ACC112 (cell line): ENCODE data around the gene GPR27.
A peak's percentile ranks its signal among the peaks of the same experiment; 100 is the strongest.

Experiments used
- H2AFZ ChIP-seq: fragments of 200-600 bp; sonication (generic); one replicate; pipeline ENCODE4 v1.6.0; 2017; ENCODE audit warnings: antibody characterized with exemption, low read length; ENCODE audit not compliant: unreplicated experiment
- H3K27ac ChIP-seq: fragments of 200-600 bp; sonication (generic); 2 replicates; pipeline ENCODE4 v1.5.1; 2014; ENCODE audit warnings: low read depth, mild to moderate bottlenecking, antibody characterized with exemption, low read length, moderate library complexity
- H3K27me3 ChIP-seq: fragments of 200-600 bp; sonication (generic); 2 replicates; pipeline ENCODE4 v1.6.1; 2014; ENCODE audit warnings: mild to moderate bottlenecking, antibody characterized with exemption, low read length, moderate library complexity, mixed read lengths; ENCODE audit not compliant: insufficient read depth
- H3K36me3 ChIP-seq: fragments of 200-600 bp; sonication (generic); 2 replicates; pipeline ENCODE4 v1.6.1; 2016; ENCODE audit warnings: mild to moderate bottlenecking, antibody characterized with exemption, low read length, moderate library complexity, mixed read lengths; ENCODE audit not compliant: insufficient read depth
- H3K4me1 ChIP-seq: fragments of 200-600 bp; sonication (generic); one replicate; pipeline ENCODE4 v1.6.1; 2016; ENCODE audit warnings: low read length, mixed read lengths; ENCODE audit not compliant: insufficient read depth, unreplicated experiment, control insufficient read depth
- H3K4me3 ChIP-seq: fragments of 200-600 bp; sonication (generic); 2 replicates; pipeline ENCODE4 v1.5.1; 2014; ENCODE audit warnings: mild to moderate bottlenecking, low read depth, low read length
- H3K79me2 ChIP-seq: fragments of 200-600 bp; sonication (generic); one replicate; pipeline ENCODE4 v1.6.0; 2016; ENCODE audit warnings: low read length; ENCODE audit not compliant: control insufficient read depth, unreplicated experiment, insufficient read depth

Gene GPR27

DNA sequence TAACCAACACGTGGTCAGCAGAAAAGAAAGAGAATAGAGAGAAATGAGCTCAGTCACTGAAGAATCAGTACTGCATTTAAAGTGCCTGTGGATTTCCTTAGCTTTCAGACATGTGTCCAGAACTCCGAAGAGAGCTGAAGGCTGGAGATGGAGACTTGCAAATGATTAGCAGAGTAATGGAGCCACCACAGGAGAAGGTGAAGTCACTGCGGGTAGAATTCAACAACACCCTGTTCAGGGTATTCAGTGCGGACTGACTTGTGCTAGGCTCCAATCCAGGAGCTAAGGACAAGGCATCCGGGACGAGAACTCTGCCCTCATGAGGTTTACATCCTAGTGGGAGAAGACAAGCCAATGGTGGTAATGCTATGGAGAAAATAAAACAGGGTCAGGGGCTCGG, 32.7 kb upstream of the GPR27 start:
- no peak overlapping the region for H2AFZ ChIP-seq
- H3K27ac ChIP-seq = no peak overlapping the region
- H3K4me3 ChIP-seq = no peak overlapping the region
- no peaks in the 10 kb centered on the region for H3K79me2 ChIP-seq
- H3K27me3 ChIP-seq = peaks cover 59% of the 10 kb centered on the region
- H3K36me3 ChIP-seq = no peaks in the 10 kb centered on the region
- peaks cover 3% of the 10 kb centered on the region for H3K4me1 ChIP-seq

DNA sequence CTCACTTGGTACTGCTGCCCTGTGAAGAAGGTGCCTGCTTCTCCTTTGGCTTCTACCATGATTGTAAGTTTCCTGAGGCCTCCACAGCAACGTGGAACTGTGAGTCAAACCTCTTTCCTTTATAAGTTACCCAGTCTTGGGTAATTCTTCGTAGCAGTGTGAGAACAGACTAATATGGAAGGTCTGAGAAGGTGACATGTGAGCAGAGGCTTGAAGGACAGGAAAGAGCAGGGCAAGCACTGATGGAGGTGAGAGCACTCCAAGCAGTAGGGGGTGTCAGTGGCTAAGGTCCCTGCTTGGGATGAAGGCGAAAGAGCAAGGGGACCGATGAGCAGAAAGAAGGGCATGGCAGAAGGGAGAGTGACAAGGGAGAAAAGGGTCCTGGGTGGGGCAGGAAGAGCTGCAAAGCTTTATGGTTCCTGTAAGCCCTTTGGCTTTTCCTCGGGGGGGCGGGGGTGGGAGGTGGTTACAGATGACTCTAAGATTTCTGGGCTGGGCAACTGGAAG, 32.0 kb upstream of the GPR27 start:
- Histone ChIP-seq H3K79me2 (no peaks in the 10 kb centered on the region), H3K4me3 (no peak overlapping the region), H3K27me3 (peaks cover 66% of the 10 kb centered on the region), H2AFZ (no peak overlapping the region), H3K36me3 (no peaks in the 10 kb centered on the region), H3K27ac (no peak overlapping the region), H3K4me1 (peaks cover 3% of the 10 kb centered on the region)

DNA sequence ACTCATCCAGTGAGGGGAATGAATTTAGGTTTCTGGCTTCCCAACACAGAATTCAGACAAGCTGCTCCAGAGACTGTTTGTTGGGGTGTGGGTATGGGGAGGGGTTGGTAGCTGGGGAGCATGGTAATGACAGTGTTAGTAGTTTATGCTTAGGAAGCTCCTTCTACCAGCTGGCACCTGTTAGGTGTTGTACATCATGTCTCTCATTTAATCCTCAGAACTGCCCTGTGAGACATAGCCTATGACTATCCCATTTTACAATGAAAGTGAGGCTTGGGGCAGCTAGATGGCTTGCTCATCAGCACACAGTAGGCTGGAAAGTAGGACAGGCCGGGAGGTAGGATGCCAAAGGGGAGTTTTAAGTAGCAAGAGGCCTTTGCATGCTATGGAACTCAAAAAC, 31.0 kb upstream of the GPR27 start:
- Histone ChIP-seq H3K27ac (no peak overlapping the region), H3K79me2 (no peaks in the 10 kb centered on the region), H3K4me1 (peaks cover 3% of the 10 kb centered on the region), H3K27me3 (peaks cover 70% of the 10 kb centered on the region), H3K36me3 (no peaks in the 10 kb centered on the region), H2AFZ (no peak overlapping the region), H3K4me3 (no peak overlapping the region)

DNA sequence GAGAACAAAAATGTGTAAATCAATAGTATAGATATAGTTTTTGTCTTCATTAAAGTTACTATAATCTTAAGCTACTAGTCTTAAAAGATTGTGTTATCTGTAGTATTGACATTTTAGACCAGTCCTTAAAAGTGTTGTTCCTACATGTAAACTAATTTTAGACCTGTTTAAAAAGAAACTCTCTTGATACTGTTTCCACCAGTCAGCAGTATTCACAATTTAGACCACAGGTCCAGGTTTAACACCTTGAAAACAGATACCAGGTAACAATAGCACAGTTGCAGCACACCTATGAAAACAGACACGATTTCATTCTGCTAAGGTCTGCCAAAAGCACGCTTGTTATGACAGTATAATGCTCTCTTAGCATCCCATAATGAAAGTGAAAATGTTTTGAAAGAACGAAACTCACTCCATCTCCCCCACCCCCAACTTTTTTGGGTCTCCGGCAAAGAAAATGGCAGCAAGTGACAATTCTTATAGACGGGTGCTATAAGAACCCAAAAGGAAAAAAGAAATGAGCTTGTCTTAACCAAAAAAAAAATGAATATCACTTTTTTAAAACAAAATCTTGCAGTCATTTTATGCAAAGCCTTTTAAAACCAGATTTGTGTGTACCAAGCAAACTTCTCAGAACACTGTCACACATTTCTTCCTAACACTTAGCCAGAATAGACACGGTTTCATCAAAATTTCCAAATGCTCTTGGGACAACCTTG, 30.0 kb upstream of the GPR27 start:
- Histone ChIP-seq H3K27me3 (peaks cover 69% of the 10 kb centered on the region), H3K79me2 (no peaks in the 10 kb centered on the region), H2AFZ (no peak overlapping the region), H3K36me3 (no peaks in the 10 kb centered on the region), H3K4me3 (peak overlapping the region; percentile 88), H3K27ac (no peak overlapping the region), H3K4me1 (peaks cover 3% of the 10 kb centered on the region)

DNA sequence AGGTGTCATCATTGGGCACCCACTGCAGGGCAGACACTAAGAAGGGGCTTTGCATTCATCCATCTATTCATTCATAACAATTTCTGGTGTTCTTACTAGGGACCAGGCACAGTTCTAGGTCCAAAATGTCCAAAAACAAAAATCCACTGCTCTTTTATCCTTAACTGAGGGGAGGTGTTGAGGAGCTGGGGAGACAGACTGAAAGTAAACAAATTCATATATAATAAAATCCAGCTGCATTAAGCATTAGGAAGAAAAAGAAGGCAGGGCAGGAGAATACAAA, 29.5 kb upstream of the GPR27 start:
- peaks cover 64% of the 10 kb centered on the region for H3K27me3 ChIP-seq
- H2AFZ ChIP-seq = no peak overlapping the region
- peak overlapping the region; percentile 88 for H3K4me3 ChIP-seq

DNA sequence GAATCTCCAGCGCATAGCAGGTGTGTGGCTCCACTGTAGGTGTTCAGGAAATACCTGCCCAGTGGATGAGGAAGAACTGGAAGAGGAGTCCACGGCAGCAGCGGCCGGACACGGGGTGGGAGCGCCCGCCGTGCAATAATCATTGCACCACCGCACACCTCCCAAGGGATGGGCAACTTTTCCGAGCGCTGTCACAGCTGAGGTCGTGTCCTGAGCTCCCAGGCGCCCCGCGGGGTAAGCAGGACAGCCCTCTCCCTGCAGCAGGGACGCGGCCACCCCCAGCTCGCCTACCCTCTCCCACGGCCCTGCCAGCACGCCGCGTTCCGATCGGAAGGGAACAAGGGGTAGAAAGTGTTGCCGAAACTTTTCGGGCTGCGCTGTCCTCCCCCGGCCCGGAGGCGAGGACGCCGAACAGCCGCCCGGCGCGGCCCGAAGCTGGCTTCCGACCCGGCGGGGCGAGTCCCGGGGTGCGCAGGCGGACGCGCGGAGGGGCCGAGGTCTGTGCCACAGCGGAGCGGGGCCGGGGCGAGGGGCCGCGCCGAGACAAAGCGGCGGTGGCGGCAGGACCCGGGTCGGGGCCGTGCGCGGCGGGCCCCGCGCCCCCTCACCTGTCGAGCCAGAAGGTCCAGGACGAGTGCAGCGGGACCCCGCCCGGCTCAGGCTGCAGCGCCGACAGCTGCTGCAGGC, 28.9 kb upstream of the GPR27 start:
- Histone ChIP-seq H3K36me3 (no peaks in the 10 kb centered on the region), H3K27me3 (peaks cover 60% of the 10 kb centered on the region), H3K4me3 (peak overlapping the region; percentile 88), H3K4me1 (peaks cover 3% of the 10 kb centered on the region), H2AFZ (peak overlapping the region; percentile 84), H3K79me2 (no peaks in the 10 kb centered on the region), H3K27ac (no peak overlapping the region)

More for the DNA sequence above, 29.5 kb upstream of the GPR27 start:
- Histone ChIP-seq H3K27ac (no peak overlapping the region), H3K79me2 (no peaks in the 10 kb centered on the region), H3K4me1 (peaks cover 3% of the 10 kb centered on the region), H3K36me3 (no peaks in the 10 kb centered on the region)

DNA sequence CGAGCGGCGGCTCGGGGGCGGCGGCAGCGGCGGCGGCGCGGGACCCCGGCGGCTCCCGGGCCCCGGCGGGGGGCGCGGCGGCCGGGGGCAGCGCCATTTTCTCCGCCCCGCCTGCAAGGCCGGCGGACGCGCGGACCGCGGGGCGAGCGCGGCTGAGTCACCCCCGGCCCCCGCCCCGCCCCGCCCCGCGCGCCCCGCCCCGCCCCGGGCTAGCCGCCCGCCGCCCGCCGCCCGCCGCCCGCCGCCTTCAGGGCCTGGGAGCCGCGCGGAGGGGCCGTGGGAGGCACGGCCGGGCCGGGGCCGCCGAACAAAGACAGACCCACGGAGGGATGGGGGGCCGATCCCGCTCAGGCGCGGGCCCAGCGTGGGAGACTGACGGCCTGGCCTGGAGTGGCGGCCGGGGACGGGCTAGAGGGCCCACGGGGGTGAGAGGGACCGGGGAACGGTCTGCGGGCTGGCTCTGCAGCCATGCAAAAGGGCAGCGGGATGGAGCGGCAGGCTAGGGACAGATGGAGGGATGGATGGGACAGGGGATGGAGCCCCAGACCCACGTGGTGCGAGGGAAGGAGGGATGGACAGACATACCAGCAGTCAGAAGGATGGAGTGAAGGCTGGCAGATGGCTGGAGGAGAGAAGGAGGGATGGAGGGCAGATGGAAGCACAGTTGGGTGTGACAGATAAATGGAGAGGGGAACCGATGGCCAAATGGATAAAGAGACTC, 28.2 kb upstream of the GPR27 start, which contains the start of gene EIF4E3:
TSS of gene EIF4E3 (minus strand) at position 132 of the 721 bp plus-strand sequence. CDS start at position 97, 35 bp downstream.
- H3K27ac ChIP-seq = no peak within 1 kb of the TSS
- peak within 1 kb of the TSS; percentile 84 for H2AFZ ChIP-seq
- peak within 1 kb of the TSS; percentile 88 for H3K4me3 ChIP-seq

DNA sequence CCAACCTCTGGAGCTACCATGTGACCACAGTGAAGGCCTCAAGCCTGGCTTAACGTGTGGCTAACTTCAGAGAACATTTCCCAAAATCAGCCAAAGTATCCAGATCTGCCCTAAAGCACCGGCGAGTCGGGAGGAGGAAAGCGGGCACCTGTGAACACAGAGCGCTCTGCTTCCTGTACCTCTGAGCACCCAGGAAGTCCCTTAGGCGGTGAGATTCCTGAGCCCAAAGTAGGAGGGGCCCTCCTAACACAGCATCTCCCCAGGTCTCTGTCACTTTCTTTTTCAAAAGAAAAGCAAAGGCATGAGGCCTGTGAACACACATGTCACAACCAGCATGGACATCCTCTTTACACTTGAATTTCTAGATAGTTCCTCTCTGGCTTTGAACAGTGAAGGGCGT, 27.5 kb upstream of the GPR27 start:
- peaks cover 3% of the 10 kb centered on the region for H3K4me1 ChIP-seq
- no peak overlapping the region for H3K4me3 ChIP-seq

More for the DNA sequence above, 28.2 kb upstream of the GPR27 start, which contains the start of gene EIF4E3:
- Histone ChIP-seq H3K79me2 (no peaks in the 10 kb centered on the region), H3K36me3 (no peaks in the 10 kb centered on the region), H3K27me3 (peaks cover 59% of the 10 kb centered on the region), H3K4me1 (peaks cover 3% of the 10 kb centered on the region)

DNA sequence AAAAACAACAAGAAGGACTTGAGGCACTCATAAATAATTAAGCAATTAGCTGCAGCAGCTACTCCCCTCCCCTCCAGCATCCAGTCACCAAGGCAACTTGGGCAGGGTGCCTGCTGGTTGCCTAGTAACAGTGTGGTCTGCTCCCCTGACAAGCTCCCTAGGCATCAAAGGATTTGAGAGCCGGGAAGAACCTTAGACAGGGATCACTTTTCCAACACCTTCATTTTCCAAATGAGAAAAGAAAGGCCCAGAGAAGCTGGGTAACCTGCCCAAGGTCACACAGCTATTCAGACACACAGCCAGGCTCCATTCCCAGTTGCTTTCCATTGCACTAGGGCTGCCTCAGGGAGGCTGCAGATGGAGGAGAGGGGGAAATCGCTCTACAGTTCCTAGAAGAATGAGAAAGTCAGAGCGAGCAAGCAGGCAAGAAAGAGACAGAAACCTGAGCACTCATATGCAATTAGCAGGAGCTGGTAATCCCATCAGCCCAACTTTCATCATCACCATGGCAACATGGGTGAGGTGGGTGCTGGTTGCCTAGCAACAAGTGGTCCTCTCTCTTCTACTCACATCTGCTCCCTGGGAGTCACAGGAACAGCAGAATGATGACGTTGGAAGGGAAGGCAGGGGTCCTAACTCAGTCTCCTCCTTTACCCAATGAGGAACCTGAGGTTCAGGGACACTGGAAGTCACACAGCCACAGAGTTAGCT, 24.9 kb upstream of the GPR27 start:
- Histone ChIP-seq H3K79me2 (no peaks in the 10 kb centered on the region), H3K27me3 (peaks cover 36% of the 10 kb centered on the region), H3K4me3 (no peak overlapping the region), H3K4me1 (peaks cover 3% of the 10 kb centered on the region), H3K36me3 (no peaks in the 10 kb centered on the region), H2AFZ (no peak overlapping the region), H3K27ac (no peak overlapping the region)

More for the DNA sequence above, 27.5 kb upstream of the GPR27 start:
- H3K27ac ChIP-seq = no peak overlapping the region
- H3K79me2 ChIP-seq = no peaks in the 10 kb centered on the region
- peaks cover 52% of the 10 kb centered on the region for H3K27me3 ChIP-seq
- no peak overlapping the region for H2AFZ ChIP-seq
- no peaks in the 10 kb centered on the region for H3K36me3 ChIP-seq

DNA sequence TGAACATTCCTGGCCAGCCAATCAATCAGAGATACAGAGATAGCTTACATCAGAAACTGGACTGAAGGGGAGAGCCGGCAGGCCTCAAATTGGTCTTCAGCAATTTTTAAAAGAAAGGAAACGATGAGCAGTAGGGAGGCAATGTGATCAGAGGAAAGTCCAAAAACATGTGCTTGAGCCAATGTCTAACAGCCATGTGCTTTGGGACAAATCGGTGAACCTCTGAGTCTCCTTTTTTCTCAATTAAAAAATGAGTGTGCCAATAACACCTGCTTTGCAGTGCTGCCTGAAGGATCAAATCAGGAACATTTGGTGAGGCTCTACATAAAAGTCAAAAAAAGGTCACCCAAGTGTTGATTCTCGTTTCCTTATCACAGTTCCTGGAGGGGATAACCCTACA, 21.0 kb upstream of the GPR27 start:
- no peaks in the 10 kb centered on the region for H3K4me1 ChIP-seq
- H3K79me2 ChIP-seq = no peaks in the 10 kb centered on the region
- H3K27ac ChIP-seq = no peak overlapping the region
- H3K27me3 ChIP-seq = peaks cover 46% of the 10 kb centered on the region
- H3K36me3 ChIP-seq = no peaks in the 10 kb centered on the region
- no peak overlapping the region for H3K4me3 ChIP-seq
- H2AFZ ChIP-seq = no peak overlapping the region
